GM18505 (cell line): ENCODE results near the gene ADSS1.
A peak's percentile ranks its signal among the peaks of the same experiment; 100 is the strongest.

Experiments used
- ATAC-seq: cut with Tn5 transposase; IDR thresholded peaks from one replicate; pipeline ENCODE4 v1.9.1; 2021; ENCODE audit not compliant: unreplicated experiment
- POLR2A ChIP-seq: IDR thresholded peaks from 4 replicates; pipeline ENCODE4 v1.6.1; 2011; ENCODE audit warnings: borderline replicate concordance; ENCODE audit not compliant: insufficient read depth, insufficient read length; ENCODE audit errors: extremely low read depth

ADSS1 gene

GRCh38 chr14:104792101-104792884 is 68.3 kb downstream of the ADSS1 start:
- ATAC-seq, result no peak
- no peak for TF ChIP-seq POLR2A

- no peak for ATAC-seq
- TF ChIP-seq POLR2A, result no peak
Measured at GRCh38 chr14:104792945-104793702, 69.1 kb downstream of the ADSS1 start.

- no peak for ATAC-seq
Measured at GRCh38 chr14:104793703-104793959, 69.6 kb downstream of the ADSS1 start.

GRCh38 chr14:104794099-104794498 is 70.1 kb downstream of the ADSS1 start:
- no peak for ATAC-seq
- no peak for TF ChIP-seq POLR2A

More at GRCh38 chr14:104793703-104793959, 69.6 kb downstream of the ADSS1 start:
- TF ChIP-seq POLR2A, result no peak

GRCh38 chr14:104794631-104794992 is 70.6 kb downstream of the ADSS1 start:
- ATAC-seq, result no peak
- TF ChIP-seq POLR2A, result no peak

GRCh38 chr14:104794993-104795780 is 71.2 kb downstream of the ADSS1 start, which contains the start of gene AKT1:
Gene AKT1, minus strand, starts transcription at chr14:104795748. Its CDS starts 3,105 bp downstream, at chr14:104792643.
- no peak for TF ChIP-seq POLR2A
- ATAC-seq, result peak; percentile 46

GRCh38 chr14:104795781-104796686 is 72.0 kb downstream of the ADSS1 start:
- TF ChIP-seq POLR2A, result peak; percentile 69
- ATAC-seq, result no peak

GRCh38 chr14:104796687-104797081 is 72.7 kb downstream of the ADSS1 start:
- no peak for TF ChIP-seq POLR2A
- no peak for ATAC-seq
